Left ventricle myocardium inferior (tissue), 1 donor: ENCODE measurements around the gene CXCR3. TPM values are rescaled to one million over a fixed set of nuclear protein-coding genes. Genes with fewer than 3 reads are reported as not detected.

Source experiments
- DNase-seq: peaks from one replicate; pipeline ENCODE4 v3.0.0-alpha.2; 2020
- H3K27ac ChIP-seq: fragments of 200-600 bp; replicated peaks from 2 replicates; pipeline ENCODE4 v1.8.0; 2021
- H3K27me3 ChIP-seq: fragments of 200-600 bp; 2 replicates; pipeline ENCODE4 v1.8.0; 2021; ENCODE audit warnings: low read depth
- H3K36me3 ChIP-seq: fragments of 200-600 bp; 2 replicates; pipeline ENCODE4 v1.8.0; 2021
- H3K4me1 ChIP-seq: fragments of 200-600 bp; 2 replicates; pipeline ENCODE4 v1.8.0; 2021
- H3K4me3 ChIP-seq: fragments of 200-600 bp; 2 replicates; pipeline ENCODE4 v1.8.0; 2021; ENCODE audit warnings: mild to moderate bottlenecking, moderate library complexity
- H3K9me3 ChIP-seq: fragments of 200-600 bp; replicated peaks from 2 replicates; pipeline ENCODE4 v1.8.0; 2021
- CTCF ChIP-seq: fragments of 200-600 bp; IDR thresholded peaks from 2 replicates; pipeline ENCODE4 v1.8.0; 2021; ENCODE audit warnings: antibody characterized with exemption, mild to moderate bottlenecking, borderline replicate concordance
- intact Hi-C: fragments of 100-400 bp; cut with micrococcal nuclease; formaldehyde crosslinking; loops from one replicate; pipeline ENCODE4 v1.11.0; 2022
- long read RNA-seq: library from polyadenylated mRNA; unstranded; transcript quantifications from one replicate; pipeline ENCODE4 v2.0.0, GENCODE V29; 2021
- total RNA-seq: library from RNA; stranded (reverse); fragmentation: NEBNext Ultra II Directional; extraction: Animal tissue kit (Norgen Biotek cat#: 25700); gene quantifications from one replicate; pipeline ENCODE4 v1.2.1, GENCODE V29; 2021
- donor health status: DM: no; HTN: yes; CAD: no; lungs with severe emphysema.

Gene CXCR3
- not detected for total RNA-seq
- long read RNA-seq, result 0 reads

- H3K27me3 ChIP-seq, result no peaks in the 10 kb centered on the region
- peaks cover 4% of the 10 kb centered on the region for H3K36me3 ChIP-seq
- peaks cover 15% of the 10 kb centered on the region for H3K4me1 ChIP-seq
- no peak within 1 kb of the TSS for H3K4me3 ChIP-seq
- intact Hi-C loops, result no loop called here
- no peak for TF ChIP-seq CTCF
- H3K9me3 ChIP-seq, result no peaks in the 10 kb centered on the region
- H3K27ac ChIP-seq, result no peak within 1 kb of the TSS
- DNase-seq, result peak; percentile 37
These were observed at the start of gene CXCR3 for GRCh38 chrX:71618303-71618721. TSS of gene CXCR3 (minus strand) at chrX:71618511. CDS start at chrX:71618449, 62 bp downstream.

GRCh38 chrX:71667328-71668247 lies 49.3 kb upstream of the CXCR3 start, which contains the start of gene LOC101059915:
TSS of gene LOC101059915 (plus strand) at chrX:71667546.
- no peak for DNase-seq
- Histone ChIP-seq H3K27me3 (no peaks in the 10 kb centered on the region), H3K4me1 (no peaks in the 10 kb centered on the region), H3K4me3 (no peak within 1 kb of the TSS), H3K36me3 (no peaks in the 10 kb centered on the region), H3K9me3 (no peaks in the 10 kb centered on the region), H3K27ac (no peak within 1 kb of the TSS)
- TF ChIP-seq CTCF, result no peak
- intact Hi-C loops, result no loop called here

GRCh38 chrX:71666240-71667223 lies 48.2 kb upstream of the CXCR3 start:
- H3K9me3 ChIP-seq, result no peaks in the 10 kb centered on the region
- intact Hi-C loops, result no loop called here
- no peak for TF ChIP-seq CTCF
- H3K27me3 ChIP-seq, result no peaks in the 10 kb centered on the region
- no peak for DNase-seq
- no peaks in the 10 kb centered on the region for H3K4me1 ChIP-seq
- H3K4me3 ChIP-seq, result no peak overlapping the region
- H3K36me3 ChIP-seq, result no peaks in the 10 kb centered on the region
- H3K27ac ChIP-seq, result no peak overlapping the region

GRCh38 chrX:71665747-71666146 lies 47.4 kb upstream of the CXCR3 start:
- TF ChIP-seq CTCF, result no peak
- no peaks in the 10 kb centered on the region for H3K9me3 ChIP-seq
- no peak overlapping the region for H3K4me3 ChIP-seq
- no peaks in the 10 kb centered on the region for H3K4me1 ChIP-seq
- H3K27me3 ChIP-seq, result no peaks in the 10 kb centered on the region
- no peak for DNase-seq
- intact Hi-C loops, result no loop called here
- H3K27ac ChIP-seq, result no peak overlapping the region
- no peaks in the 10 kb centered on the region for H3K36me3 ChIP-seq

- DNase-seq, result no peak
- no peak for TF ChIP-seq CTCF
- Histone ChIP-seq H3K4me3 (no peak overlapping the region), H3K9me3 (no peaks in the 10 kb centered on the region), H3K27me3 (no peaks in the 10 kb centered on the region), H3K36me3 (no peaks in the 10 kb centered on the region), H3K27ac (no peak overlapping the region), H3K4me1 (no peaks in the 10 kb centered on the region)
- intact Hi-C loops, result no loop called here
These were observed 46.7 kb upstream of the CXCR3 start for GRCh38 chrX:71664889-71665491.
